ENCODE data around the gene ELK3. TPM values are rescaled to one million over a fixed set of nuclear protein-coding genes. Genes with fewer than 3 reads are reported as not detected.

ELK3 gene
- total RNA-seq, 1 donor from 2014 or later, result 4.8 TPM

DNA sequence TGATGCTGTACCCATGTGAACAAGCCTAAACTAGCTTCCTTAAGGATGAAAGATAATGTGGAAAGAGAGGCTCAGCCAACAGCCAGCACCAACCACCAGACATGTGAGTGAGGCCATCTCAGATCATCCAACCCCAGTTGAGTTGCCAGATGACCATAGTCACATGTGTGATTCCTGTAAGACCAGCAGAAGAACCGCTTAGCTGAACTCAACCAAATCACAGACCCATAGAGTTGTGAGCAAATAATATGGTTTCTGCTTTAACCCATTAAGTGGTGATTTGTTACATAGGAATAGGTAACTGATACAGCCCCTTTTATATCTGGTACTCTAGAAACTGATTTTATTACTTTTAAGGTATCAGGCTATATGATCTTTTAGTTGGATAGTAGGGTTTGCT, 17.6 kb upstream of the ELK3 start:
- no peaks in the 10 kb centered on the region for H3K36me3 ChIP-seq

DNA sequence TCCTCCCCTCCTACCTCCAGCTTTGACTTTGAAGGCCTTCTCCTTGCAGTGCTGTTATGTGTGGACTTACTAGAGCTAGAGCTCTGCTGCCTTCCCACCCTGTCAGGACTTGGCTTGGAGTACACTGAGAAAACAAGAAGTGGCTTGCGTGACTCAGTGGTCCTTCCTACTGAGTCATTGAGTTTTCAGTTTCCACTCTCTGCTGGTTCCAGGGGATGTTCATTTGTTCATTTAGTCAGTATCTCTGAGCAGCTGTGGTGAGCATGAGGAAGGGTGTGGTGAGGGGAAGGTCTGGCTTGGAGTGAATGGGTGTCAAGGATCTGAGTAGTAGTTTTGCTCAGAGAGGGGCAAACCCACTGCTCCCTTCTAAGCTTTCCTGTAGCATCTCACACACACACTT, 17.2 kb upstream of the ELK3 start:
- H3K36me3 ChIP-seq, result no peaks in the 10 kb centered on the region
- no peaks in the 10 kb centered on the region for H3K9me3 ChIP-seq (ENCODE audit: low read depth)
- Mint-ChIP-seq H3K36me3 (peaks cover 2% of the 10 kb centered on the region), H3K27ac (peak overlapping the region; percentile 21), H3K27me3 (ENCODE audit: insufficient read depth, low read depth) (peaks cover 8% of the 10 kb centered on the region), H3K4me3 (no peak overlapping the region), H3K4me1 (no peaks in the 10 kb centered on the region), H3K9me3 (peaks cover 19% of the 10 kb centered on the region)
- no peaks in the 10 kb centered on the region for H3K27me3 ChIP-seq
- no peak overlapping the region for H3K4me3 ChIP-seq
- no peak for DNase-seq (ENCODE audit: low spot score)
- H4K20me1 ChIP-seq (ENCODE audit: low read depth), result no peaks in the 10 kb centered on the region
- H3K4me1 ChIP-seq, result no peaks in the 10 kb centered on the region
- no peaks in the 10 kb centered on the region for H3K79me2 ChIP-seq (ENCODE audit: low read depth)
- H3K4me2 ChIP-seq, result no peak overlapping the region
- TF ChIP-seq EZH2phosphoT487 (IDR thresholded peaks at IDR 0.05) (no peak), EZH2 (IDR thresholded peaks at IDR 0.05) (no peak), CTCF (IDR thresholded peaks at IDR 0.05) (no peak)
- no peak overlapping the region for H3K27ac ChIP-seq
- no peak overlapping the region for H2AFZ ChIP-seq (replicated peaks)
- no peak overlapping the region for H3K9ac ChIP-seq
- H3F3A ChIP-seq (ENCODE audit: low read depth), result no peaks in the 10 kb centered on the region

More for the DNA sequence above, 17.6 kb upstream of the ELK3 start:
- H3K4me3 ChIP-seq, result no peak overlapping the region
- no peak overlapping the region for H3K4me2 ChIP-seq
- TF ChIP-seq EZH2 (IDR thresholded peaks at IDR 0.05), result no peak
- no peak for TF ChIP-seq CTCF (IDR thresholded peaks at IDR 0.05)
- no peak for TF ChIP-seq EZH2phosphoT487 (IDR thresholded peaks at IDR 0.05)
- no peaks in the 10 kb centered on the region for H3K4me1 ChIP-seq
- H3K27me3 Mint-ChIP-seq (ENCODE audit: insufficient read depth, low read depth), result peaks cover 10% of the 10 kb centered on the region
- no peaks in the 10 kb centered on the region for H3K27me3 ChIP-seq
- H3F3A ChIP-seq (ENCODE audit: low read depth), result no peaks in the 10 kb centered on the region
- H3K4me3 Mint-ChIP-seq, result no peak overlapping the region
- H3K9me3 Mint-ChIP-seq, result peaks cover 19% of the 10 kb centered on the region
- no peak overlapping the region for H3K9ac ChIP-seq
- H3K79me2 ChIP-seq (ENCODE audit: low read depth), result no peaks in the 10 kb centered on the region
- no peaks in the 10 kb centered on the region for H3K4me1 Mint-ChIP-seq
- peaks cover 2% of the 10 kb centered on the region for H3K36me3 Mint-ChIP-seq
- no peak overlapping the region for H3K27ac ChIP-seq
- no peak overlapping the region for H2AFZ ChIP-seq (replicated peaks)
- H4K20me1 ChIP-seq (ENCODE audit: low read depth), result no peaks in the 10 kb centered on the region
- no peak overlapping the region for H3K27ac Mint-ChIP-seq
- no peaks in the 10 kb centered on the region for H3K9me3 ChIP-seq (ENCODE audit: low read depth)
- no peak for DNase-seq (ENCODE audit: low spot score)

- Histone ChIP-seq H3F3A (ENCODE audit: low read depth) (no peaks in the 10 kb centered on the region), H3K4me3 (no peak overlapping the region), H3K27ac (no peak overlapping the region), H3K36me3 (no peaks in the 10 kb centered on the region), H3K4me1 (no peaks in the 10 kb centered on the region), H3K9me3 (ENCODE audit: low read depth) (no peaks in the 10 kb centered on the region), H3K9ac (no peak overlapping the region), H2AFZ (replicated peaks) (no peak overlapping the region), H4K20me1 (ENCODE audit: low read depth) (no peaks in the 10 kb centered on the region), H3K4me2 (no peak overlapping the region), H3K27me3 (no peaks in the 10 kb centered on the region), H3K79me2 (ENCODE audit: low read depth) (no peaks in the 10 kb centered on the region)
- H3K4me1 Mint-ChIP-seq, result peaks cover 7% of the 10 kb centered on the region
- no peak overlapping the region for H3K27ac Mint-ChIP-seq
- DNase-seq (ENCODE audit: low spot score), result no peak
- no peak overlapping the region for H3K4me3 Mint-ChIP-seq
- TF ChIP-seq CTCF (IDR thresholded peaks at IDR 0.05), result no peak
- TF ChIP-seq EZH2 (IDR thresholded peaks at IDR 0.05), result no peak
- no peak for TF ChIP-seq EZH2phosphoT487 (IDR thresholded peaks at IDR 0.05)
- H3K9me3 Mint-ChIP-seq, result peaks cover 7% of the 10 kb centered on the region
- peaks cover 2% of the 10 kb centered on the region for H3K36me3 Mint-ChIP-seq
- H3K27me3 Mint-ChIP-seq (ENCODE audit: insufficient read depth, low read depth), result peaks cover 6% of the 10 kb centered on the region
Observed at GRCh38 chr12:96183734-96184370, 10.3 kb upstream of the ELK3 start.
